Hepatocyte (in vitro differentiated cells): ENCODE data around the gene TLNRD1.

ENCODE experiments used
- CTCF ChIP-seq: fragments of 200-600 bp; sonication (generic); IDR thresholded peaks from 2 replicates; pipeline ENCODE4 v1.5.1; 2016; ENCODE audit warnings: antibody characterized with exemption, mild to moderate bottlenecking; ENCODE audit not compliant: poor library complexity
- EZH2 ChIP-seq: fragments of 200-600 bp; sonication (generic); IDR thresholded peaks from 2 replicates; pipeline ENCODE4 v1.6.1; 2016; ENCODE audit warnings: antibody characterized with exemption, mild to moderate bottlenecking, borderline replicate concordance

DNA sequence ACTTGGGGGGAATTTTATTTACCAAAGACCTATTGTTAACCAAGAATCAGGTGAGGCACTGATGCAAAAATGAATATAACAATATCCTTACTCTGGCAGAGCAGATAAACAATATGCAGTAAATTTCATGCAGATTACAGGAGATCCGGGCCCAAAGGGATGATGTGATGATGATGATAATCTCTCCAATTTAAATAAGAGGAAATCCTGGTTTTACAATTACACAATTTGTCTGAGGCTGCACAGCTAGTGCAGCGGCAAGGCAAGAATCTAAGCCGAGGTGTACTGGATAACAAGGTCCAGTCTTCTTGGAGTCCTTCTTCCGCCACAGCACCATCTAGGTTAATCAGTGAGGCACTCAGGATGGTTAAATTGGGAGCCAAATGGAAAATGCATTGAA lies 8.7 kb upstream of the TLNRD1 start:
- TF ChIP-seq CTCF = no peak
- no peak for TF ChIP-seq EZH2
